HG02763 (cell line): ENCODE results near the gene CIB4.

Source experiments
- ATAC-seq: cut with Tn5 transposase; IDR thresholded peaks from one replicate; pipeline ENCODE4 v1.9.1; 2021; ENCODE audit warnings: mild to moderate bottlenecking, moderate library complexity; ENCODE audit not compliant: unreplicated experiment

CIB4 gene

DNA sequence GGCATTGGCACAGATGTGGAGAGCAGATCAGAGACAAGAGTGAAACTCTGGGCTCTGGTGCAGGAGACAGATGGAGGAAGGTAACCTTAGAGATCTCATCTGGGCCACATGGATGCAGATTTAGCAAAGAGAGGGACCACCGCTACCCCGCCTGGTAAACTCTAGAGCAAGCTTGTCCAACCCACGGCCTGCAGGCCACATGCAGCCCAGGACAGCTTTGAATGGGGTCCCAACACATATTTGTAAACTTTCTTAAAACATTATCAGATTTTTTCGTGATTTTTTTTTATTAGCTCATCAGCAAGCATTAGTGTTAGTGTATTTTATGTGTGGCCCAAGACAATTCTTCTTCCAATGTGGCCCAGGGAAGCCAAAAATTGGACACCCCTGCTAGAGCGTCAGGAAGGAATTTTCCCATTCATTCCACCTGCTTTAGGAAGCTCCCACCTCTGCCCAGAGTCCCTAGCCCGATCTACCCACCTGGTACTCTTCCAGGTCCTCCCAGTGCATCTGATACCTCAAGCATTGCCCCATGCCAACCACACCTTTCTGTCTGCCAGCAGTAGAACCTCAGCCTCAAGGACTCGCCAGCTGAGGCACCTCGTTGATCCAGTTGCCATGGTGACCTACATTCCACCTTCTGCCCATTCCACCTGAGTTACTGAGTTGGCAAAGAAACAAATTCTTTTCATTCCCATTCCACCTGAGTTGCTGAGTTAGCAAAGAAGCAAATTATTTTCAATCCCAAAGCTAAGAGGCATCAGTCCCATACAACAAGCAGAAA, at the start of gene CIB4:
TSS of gene CIB4 (minus strand) at position 586 of the 784 bp plus-strand sequence. CDS start at position 534, 52 bp downstream.
- ATAC-seq = no peak

DNA sequence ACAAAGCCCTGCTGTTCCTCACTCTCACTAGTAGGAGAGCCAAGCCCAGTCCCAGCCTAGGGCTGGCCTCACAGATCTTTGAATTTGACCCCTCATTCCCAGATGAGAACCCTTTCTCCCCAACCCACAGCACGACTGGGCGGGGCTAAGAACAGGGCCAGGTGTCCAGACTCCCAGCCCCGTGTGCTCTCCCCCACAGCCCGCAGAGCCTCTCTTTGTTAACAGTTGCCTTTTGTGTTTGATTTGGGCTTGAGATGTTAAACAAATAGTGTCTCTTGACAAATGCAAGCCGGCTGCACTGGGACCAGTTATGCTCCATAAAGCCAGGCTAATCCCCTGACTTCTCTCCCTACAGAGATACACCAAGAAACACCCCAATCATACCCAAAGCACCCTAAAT, 46.6 kb upstream of the CIB4 start:
- ATAC-seq = no peak

DNA sequence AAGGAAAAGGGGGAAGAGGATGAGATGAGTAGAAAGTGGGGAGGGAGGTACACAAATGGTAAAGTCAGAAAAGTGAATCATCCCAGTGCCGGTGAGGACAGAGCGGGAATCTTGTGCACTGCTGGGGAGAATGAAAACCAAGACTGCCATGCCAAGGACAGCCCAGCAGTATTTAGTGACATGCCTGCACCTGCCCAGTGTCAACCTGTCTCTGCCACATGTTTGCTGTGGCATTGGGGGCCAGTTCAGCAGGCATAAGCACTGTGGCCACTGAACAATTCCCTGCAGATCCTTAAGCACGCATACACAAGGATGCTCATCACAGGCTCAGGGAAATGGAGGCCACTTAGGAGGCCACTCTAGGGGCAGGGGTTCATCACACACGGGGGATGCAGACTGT, 46.2 kb upstream of the CIB4 start:
- no peak for ATAC-seq

DNA sequence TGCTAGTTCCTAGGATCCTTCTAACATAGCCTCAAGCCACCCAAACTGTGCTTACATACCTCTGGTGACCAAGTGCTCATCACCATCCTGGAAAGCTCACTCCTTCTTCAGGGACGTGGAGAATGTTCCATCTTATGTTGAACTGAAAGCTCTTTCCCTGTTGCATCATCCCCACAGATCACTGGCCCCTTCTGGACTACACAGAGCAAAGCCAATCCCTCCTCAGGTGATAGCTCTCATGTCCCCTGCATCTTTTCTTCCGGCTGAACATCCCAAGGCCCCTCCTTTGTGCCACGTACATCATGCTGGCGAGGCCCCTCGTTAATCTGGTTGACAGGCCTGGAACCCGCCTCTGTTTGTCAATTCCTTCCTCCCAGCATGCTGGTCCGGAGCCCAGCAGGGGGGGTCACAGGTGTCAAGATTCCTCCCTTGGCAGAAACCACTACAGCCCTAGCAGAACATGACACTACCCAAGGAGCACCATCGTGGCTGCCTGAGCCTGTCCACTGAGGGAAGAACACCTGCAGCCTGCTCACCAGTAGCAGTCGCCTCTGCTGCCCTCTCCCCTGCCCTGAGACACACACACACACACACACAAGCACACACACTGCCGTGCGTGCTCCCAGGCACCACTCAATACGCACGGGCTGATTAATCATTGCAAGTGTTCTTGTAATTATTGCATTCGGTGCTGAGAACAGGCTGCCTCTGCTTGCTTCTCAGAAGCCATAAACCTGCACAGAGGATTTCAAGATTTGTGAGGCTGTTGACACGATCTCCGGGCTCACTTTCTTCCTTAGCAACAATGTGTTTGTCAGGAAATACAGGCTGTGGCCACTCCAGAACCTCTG, 45.0 kb upstream of the CIB4 start:
- no peak for ATAC-seq

DNA sequence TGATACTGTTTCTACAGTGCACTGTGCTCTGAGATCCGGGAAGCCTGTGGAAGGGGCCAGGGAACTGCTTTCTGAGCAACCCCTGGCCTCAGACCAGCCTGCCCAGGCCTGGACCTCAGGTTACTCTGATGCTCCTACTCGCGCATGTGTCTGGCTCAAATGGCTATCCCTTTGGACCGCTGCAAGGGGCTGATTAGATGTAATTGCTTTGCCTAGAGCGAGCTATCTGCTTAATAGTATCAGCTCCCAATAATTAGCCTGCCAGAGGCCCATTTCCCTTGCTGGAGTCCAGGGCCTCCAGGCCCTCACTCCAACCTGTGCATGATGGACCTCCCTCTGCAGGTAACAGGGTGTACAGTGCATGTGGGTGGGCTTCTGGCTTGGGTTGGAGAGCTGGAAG, 44.2 kb upstream of the CIB4 start:
- no peak for ATAC-seq

DNA sequence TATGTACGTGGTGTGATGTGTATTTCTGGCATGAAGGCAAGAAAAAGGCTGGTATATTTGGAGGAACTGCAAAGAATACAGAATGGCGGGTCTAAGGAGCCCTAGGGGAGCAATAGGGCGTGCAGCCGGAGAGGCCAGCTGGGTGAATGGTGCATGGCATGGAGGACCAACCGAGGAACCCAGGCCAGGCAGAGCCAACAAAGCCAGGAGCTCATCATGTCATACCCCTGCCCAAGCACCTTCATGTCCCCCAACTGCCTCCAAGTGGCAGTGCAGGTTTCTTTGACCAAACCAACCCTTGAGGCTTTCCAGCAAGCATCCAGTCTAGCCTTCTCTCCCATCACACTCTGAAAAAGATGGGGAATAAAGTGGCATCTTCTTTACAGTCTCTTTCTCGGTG, 42.4 kb upstream of the CIB4 start:
- ATAC-seq = no peak

DNA sequence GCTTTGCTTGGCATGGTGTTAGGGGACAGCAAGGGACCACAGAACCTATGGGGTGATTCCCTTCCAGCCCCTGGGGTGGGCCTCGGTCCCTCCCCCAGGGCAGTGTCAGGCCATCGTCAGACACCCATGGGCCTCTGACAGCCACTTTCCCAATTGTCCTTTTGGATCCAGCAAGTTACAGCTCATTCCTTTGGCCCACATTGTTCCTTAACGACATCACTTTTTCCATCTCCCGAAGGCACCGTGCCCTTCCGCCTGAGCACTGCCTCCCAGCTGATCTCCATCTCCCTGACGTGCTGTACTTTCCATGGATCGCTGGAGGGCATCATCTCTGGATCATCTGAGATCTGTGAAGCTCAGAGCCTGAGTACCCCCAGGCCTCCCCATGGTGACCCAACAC, 41.0 kb upstream of the CIB4 start:
- no peak for ATAC-seq

DNA sequence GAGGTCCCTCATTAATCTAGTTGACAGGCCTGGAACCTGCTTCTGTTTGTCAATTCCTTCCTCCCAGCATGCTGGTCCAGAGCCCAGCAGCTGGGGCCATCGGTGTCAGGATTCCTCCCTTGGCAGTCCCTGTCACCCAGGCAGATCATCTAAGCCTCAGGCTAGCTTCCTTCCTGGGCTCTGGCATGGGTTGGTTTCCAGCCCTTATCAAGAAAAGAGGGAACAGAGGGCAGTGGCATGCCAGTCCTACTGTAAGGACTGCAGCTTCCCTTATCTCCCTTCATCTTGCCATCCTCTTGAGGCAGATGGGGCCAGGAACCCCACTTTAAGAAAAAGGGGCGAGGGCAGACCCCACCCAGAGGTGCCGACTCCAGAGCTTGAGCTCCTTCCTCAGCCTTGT, 40.5 kb upstream of the CIB4 start:
- no peak for ATAC-seq

DNA sequence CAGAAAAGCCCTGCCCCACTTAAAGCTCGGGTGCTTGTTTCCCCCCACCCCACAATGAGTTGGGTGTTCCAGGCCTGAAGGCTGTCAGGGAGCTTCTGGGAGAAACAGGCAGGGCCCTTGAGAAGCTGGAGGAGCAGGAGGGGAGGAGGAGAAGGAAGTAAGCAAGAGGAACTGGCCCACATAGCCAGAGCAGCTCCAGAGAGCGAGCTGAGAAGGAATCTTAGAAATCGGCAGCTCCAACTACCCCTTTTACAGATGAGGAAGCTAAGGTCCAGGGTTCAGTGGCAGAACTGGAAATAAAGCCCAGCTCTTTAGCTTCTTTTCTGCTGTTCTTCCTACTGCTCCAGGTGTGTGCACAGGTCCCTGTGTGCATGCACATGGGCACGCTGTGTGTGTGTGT, 38.7 kb upstream of the CIB4 start:
- no peak for ATAC-seq

DNA sequence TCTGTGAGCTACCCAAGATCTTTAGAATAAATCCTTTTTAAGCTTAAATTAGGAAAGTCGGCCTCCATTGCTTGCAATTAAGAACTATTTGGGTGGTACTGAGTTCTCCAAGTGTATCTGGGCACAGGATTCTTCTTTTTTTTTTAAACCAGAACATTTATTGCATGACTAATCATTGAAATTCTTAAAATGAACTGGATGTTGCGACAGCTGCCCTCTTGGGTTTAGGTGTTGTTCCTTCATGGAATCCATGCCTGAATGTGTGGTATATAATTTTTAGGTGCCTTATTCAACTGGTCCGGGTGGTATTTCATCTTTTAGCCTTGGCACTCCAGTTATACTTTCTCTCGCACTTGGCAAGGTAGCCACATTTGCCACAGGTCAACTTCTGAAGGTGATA, 36.9 kb upstream of the CIB4 start:
- ATAC-seq = no peak

DNA sequence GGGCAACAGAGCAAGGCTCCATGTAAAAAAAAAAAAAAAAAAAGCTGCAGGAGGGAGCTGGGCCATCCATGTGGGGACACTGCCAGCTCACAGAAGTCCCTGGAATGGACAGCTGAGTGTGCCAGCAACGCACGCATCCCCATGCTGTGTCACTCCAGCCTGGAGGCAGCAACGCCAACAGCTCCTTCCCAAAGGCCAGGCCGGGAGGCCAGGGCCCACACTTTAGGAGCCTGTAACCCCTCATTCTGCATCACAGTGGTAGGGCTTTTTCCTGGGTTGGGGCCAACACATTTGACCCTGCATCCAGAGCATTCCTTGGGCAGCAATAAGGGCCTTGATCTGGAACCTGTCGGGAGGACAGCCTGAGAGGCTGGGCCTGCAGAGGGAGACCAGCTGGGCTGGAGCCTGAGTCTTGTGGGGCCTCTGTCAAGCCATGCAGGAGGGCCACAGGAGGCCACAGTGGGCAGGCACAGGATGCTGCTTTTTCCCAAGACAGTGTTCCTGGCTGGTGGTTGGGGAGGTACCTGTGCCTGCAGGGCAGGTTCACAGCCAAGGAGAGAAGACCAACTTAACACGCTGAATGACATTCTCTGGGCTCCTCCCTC, 34.6 kb upstream of the CIB4 start:
- no peak for ATAC-seq

DNA sequence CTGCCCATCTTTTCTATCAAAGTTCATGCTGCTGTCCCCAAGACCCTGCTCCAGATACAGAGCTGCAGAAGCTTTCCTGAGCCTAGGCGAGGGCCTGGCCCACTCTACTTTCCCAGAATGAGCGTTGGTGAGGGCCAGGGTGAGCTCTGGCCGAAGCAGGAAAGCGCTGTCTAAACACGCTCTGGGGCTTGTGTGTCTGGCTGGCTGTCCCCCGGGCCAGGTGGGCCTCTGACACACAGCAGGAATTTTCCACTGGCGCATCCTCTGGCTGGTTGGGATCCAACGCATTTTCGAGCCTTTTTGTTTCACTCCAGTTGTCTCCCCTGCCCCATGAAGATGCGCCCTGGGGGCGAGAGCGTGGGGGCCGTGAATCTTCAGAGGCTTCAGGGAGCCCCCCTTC, 33.6 kb upstream of the CIB4 start:
- no peak for ATAC-seq

DNA sequence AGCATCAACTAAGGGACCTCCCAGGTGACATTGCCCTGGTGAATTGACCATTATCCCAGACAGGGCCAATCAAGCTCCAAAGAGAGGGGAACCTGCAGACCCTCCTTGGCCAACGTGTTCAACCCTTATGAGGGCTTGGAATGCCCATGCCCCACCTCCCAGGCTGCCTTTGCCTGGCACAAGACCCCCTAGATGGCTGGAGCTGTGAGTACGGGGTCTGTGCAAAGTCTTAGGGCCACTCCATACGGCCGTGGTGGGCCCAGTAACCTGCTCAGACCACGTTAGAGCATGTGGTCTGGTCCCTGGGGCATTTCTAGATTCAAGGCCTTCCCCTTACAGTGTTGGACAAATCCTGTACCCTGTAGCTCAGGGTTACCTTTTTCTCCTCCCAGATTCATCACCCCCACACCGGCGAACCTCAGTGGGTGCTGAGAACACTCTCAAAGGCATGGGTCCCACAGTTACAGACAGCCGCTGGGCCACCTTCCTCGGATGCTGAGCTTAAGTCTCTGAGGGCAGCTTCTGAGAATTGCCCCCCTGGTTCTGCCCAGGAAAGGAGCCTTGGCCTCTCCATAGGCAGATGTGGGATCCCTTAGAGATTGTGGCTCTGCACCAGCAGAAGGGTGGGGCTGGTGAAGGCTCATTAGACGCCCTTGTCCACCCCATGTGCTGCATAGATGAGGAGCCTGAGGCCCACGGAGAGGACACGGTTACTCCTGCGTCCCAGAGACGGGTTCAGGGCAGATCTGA, 33.0 kb upstream of the CIB4 start:
- no peak for ATAC-seq

DNA sequence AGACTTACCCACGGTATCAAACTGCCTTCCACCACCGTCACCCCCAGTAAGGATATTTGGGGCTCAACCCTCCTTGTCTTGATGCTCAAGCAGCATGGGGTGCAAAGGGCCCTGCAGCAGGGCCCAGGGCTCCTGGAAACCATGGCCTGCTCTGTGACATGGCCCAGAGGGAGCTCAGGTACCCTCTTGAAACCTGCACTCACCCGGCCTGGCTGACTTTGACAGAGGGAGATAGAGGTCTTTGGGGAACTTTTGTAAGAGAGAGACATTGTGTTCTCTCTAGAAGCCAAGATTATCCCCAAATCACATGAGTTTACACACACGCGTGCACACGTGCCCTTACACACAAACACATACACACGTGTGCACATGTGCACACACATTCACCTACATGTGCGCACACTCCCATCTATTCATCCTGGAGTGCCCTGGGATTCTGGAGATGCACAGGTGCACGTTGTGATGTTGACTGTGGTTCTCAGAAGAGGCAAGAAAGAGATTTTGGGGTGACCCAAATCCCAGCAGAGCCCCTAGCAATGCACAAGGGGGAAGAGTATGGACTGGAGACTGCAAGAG, 31.7 kb upstream of the CIB4 start:
- ATAC-seq = no peak

DNA sequence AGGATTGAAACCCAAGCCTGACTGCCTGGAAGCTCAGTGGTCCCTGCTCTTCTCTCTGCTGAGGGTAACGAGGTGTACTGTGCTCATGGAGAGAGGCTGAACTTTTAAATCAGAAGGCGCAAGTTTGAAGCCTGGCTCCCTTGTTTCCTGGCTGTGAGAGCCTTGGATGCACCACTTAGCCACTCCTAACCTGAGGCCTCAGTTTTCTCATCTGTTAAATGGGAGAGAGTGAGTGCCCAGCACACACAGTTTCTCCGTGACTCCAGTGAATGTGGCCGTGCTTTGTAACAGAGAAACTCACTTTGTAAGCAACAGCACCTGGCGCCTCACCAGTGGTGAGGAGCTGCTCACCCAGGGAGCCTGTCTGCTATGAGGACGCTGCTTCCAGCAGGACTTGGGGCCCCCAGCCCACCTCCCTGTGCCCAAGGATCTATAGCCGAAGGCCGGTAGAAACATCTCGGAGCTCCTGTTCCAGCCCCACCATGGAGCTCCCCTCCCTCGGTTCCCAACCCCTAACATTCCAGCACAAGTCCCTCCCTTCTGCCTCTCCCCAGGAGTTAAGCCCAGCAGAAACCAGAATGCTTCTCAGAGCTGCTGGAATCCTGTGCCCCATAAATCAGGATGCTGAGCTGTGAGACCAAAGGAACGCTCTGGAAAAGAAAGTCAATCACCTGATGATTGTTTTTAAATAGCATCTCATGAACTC, 31.1 kb upstream of the CIB4 start:
- no peak for ATAC-seq

DNA sequence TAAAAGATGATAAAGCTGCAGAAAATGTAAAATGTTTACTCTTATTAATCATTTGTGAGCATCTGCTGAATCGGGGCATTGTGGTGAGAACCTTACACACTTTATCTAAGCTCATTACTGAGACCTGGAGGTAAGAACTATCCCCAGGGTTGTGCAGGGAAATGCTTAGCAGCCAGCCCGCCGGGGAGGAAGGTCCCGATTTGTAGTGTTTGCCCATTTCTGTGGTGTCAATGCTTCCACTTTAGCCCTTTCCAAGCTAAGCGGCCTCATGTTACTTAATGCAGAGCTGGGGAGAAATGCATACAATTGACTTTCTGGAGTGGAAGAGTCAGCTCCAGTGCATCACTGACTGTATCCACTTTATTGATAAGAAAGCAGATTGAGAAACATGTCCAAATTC, 30.5 kb upstream of the CIB4 start:
- ATAC-seq = no peak

DNA sequence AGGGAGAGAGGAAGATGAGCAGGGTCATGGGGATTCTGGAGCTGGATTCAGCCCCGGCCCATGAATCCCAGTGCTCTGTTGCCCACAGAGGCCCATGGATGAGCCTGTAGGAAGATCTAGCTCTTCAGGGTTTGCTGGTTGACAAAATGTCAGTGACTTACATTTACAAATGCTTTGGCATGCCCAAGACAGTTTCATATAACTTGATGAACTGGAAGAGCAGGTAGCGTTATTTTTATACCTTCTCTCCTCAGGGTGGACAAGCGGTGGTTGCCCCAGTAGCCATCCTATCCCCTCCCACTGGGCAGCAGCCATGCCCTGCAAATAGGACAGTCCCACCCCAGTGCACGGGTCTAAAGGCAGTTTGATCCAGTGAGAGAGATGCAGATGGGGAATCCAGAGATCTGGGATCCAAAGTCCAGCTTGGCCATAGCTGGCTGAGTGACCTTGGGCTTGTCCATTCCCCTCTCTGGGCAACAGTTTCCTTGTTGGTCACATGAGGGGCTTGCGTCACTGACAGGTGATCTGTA, 29.8 kb upstream of the CIB4 start:
- ATAC-seq = no peak

DNA sequence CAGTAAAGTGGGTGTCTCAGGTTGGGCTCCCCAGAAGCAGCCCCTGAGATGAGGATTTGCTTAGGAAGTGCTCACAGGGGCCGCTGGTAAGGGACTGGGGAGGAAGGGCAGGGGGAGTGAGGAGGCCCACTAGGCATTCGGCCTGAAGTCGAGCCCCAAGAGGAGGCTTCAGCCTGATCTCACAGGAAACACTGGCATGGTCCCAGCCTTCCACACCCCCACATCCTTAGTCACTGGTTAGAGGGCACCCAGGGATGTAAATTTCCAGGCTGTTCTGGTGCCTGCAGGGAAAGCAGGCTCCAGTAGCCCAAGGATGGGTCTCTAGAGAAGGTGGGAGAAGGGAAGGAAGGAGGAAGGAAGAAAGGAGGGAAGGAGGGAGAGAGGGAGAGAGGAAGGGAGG, 29.0 kb upstream of the CIB4 start:
- ATAC-seq = no peak

DNA sequence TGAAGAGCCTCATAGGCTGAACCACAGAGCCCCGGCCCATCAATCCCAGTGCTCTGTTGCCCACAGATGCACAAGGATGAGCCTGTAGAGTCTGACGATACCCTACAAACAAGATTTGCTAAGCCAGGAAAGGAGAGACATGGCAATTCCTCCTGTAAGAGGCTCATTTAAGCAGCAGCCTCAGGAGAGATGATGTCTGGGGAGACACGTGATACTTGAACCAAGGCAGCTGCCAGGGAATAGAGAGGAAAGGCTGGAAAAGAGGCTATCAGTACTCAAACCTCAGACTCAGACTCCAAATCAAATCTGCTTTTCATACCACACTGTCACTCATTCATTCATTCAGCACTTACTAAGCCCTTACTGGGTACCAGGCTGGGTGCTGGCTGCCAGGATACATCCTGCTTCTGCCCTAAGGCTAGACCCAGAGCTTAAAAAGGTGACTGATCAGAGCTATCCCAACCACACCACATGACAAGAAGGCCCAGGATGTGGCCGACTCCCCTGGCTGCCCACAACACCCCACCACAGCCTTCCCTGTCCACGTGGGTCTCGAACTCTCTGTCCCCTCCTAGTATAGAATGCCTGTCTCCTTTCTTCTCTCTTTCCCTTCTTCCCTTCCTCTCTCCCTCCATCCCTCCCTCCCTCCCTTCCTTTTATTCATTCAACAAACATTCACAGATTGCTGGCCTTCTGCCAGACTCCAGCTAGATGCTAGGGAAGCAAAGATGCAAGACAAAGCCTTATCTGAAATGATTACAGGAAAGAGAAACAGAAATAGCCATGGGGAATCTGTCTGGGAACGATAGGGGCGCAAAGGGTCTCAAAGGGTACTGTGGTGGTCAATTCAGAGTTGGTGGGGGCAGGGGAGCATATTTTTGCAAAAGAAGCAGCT, 27.9 kb upstream of the CIB4 start:
- ATAC-seq = no peak
